GM23338 (cell line): ENCODE measurements around the gene MYCBP2. TPM values are rescaled to one million over a fixed set of nuclear protein-coding genes. Genes with fewer than 3 reads are reported as not detected.

Source experiments
- ATAC-seq: fragments of 200-7000 bp; cut with Tn5 transposase; 3 replicates; pipeline ENCODE4 v1.9.1; 2020
- DNase-seq: peaks from one replicate; pipeline ENCODE4 v3.0.0-alpha.2; 2015; ENCODE audit warnings: low spot score
- H2AFZ ChIP-seq: fragments of 200-600 bp; sonication (generic); 2 replicates; pipeline ENCODE4 v1.8.0; 2016; ENCODE audit warnings: antibody characterized with exemption, mild to moderate bottlenecking, moderate library complexity
- H3F3A ChIP-seq: fragments of 200-600 bp; sonication (generic); replicated peaks from 2 replicates; pipeline ENCODE4 v1.8.0; 2017; ENCODE audit warnings: antibody characterized with exemption, mixed run types, low read depth
- H3K27ac ChIP-seq: fragments of 200-600 bp; sonication (generic); 2 replicates; pipeline ENCODE4 v1.6.1; 2016; ENCODE audit warnings: low read depth
- H3K27me3 ChIP-seq: fragments of 200-600 bp; sonication (generic); 2 replicates; pipeline ENCODE4 v1.8.0; 2016; ENCODE audit warnings: mild to moderate bottlenecking, mixed run types, moderate library complexity; ENCODE audit not compliant: insufficient read depth
- H3K36me3 ChIP-seq: fragments of 200-600 bp; sonication (generic); 2 replicates; pipeline ENCODE4 v1.8.0; 2016; ENCODE audit warnings: mild to moderate bottlenecking; ENCODE audit not compliant: insufficient read depth
- H3K4me1 ChIP-seq: fragments of 200-600 bp; sonication (generic); 2 replicates; pipeline ENCODE4 v1.8.0; 2016; ENCODE audit warnings: mild to moderate bottlenecking, moderate library complexity; ENCODE audit not compliant: insufficient read depth
- H3K4me2 ChIP-seq: fragments of 200-600 bp; sonication (generic); 2 replicates; pipeline ENCODE4 v1.7.1; 2017; ENCODE audit warnings: mixed run types
- H3K4me3 ChIP-seq: fragments of 200-600 bp; sonication (generic); 2 replicates; pipeline ENCODE4 v1.6.1; 2016; ENCODE audit warnings: mixed run types
- H3K79me2 ChIP-seq: fragments of 200-600 bp; sonication (generic); replicated peaks from 2 replicates; pipeline ENCODE4 v1.8.0; 2017; ENCODE audit warnings: mild to moderate bottlenecking; ENCODE audit not compliant: insufficient read depth
- H3K9me2 ChIP-seq: fragments of 200-600 bp; sonication (generic); 2 replicates; pipeline ENCODE4 v1.8.0; 2017; ENCODE audit not compliant: insufficient read depth
- H4K20me1 ChIP-seq: fragments of 200-600 bp; sonication (generic); replicated peaks from 2 replicates; pipeline ENCODE4 v1.8.0; 2017; ENCODE audit warnings: mild to moderate bottlenecking; ENCODE audit not compliant: insufficient read depth
- H3K27ac Mint-ChIP-seq: 2 replicates; pipeline ENCODE4 v1.8.0; 2020; ENCODE audit warnings: inconsistent platforms, mild to moderate bottlenecking, moderate library complexity, mixed read lengths
- H3K27me3 Mint-ChIP-seq: 3 replicates; pipeline ENCODE4 v1.8.0; 2022; ENCODE audit warnings: low read depth, mild to moderate bottlenecking, moderate library complexity, mixed read lengths, inconsistent platforms; ENCODE audit not compliant: insufficient read depth, poor library complexity
- H3K36me3 Mint-ChIP-seq: 3 replicates; pipeline ENCODE4 v1.8.0; 2021; ENCODE audit warnings: low read depth, mild to moderate bottlenecking, inconsistent platforms, moderate library complexity, mixed read lengths
- H3K4me1 Mint-ChIP-seq: 3 replicates; pipeline ENCODE4 v1.8.0; 2020; ENCODE audit warnings: mild to moderate bottlenecking, inconsistent platforms, mixed read lengths
- H3K4me3 Mint-ChIP-seq: 3 replicates; pipeline ENCODE4 v1.8.0; 2021; ENCODE audit warnings: moderate library complexity, mild to moderate bottlenecking, inconsistent platforms, mixed read lengths
- H3K9me3 Mint-ChIP-seq: 3 replicates; pipeline ENCODE4 v1.8.0; 2020; ENCODE audit warnings: moderate library complexity, mild to moderate bottlenecking, inconsistent platforms, mixed read lengths
- CREB1 ChIP-seq: fragments of 250-450 bp; sonication (Bioruptor Pico); IDR thresholded peaks from 2 replicates; pipeline ENCODE4 v1.5.0; 2020; ENCODE audit warnings: low read depth, mild to moderate bottlenecking, moderate library complexity
- EZH2 ChIP-seq: fragments of 200-600 bp; sonication (generic); IDR thresholded peaks from one replicate; pipeline ENCODE4 v1.8.0; 2017; ENCODE audit warnings: antibody characterized with exemption, mild to moderate bottlenecking, low read depth; ENCODE audit not compliant: unreplicated experiment
- EZH2phosphoT487 ChIP-seq: fragments of 200-600 bp; sonication (generic); IDR thresholded peaks from one replicate; pipeline ENCODE4 v1.8.1; 2018; ENCODE audit warnings: antibody characterized with exemption; ENCODE audit not compliant: unreplicated experiment
- JUNB ChIP-seq: IDR thresholded peaks from one replicate; pipeline ENCODE4 v1.6.1; 2016; ENCODE audit warnings: antibody characterized with exemption; ENCODE audit not compliant: unreplicated experiment
- NANOG ChIP-seq: IDR thresholded peaks from 2 replicates; pipeline ENCODE4 v1.6.1; 2016; ENCODE audit warnings: antibody characterized with exemption, borderline replicate concordance
- POLR2AphosphoS5 ChIP-seq: IDR thresholded peaks from 2 replicates; pipeline ENCODE4 v1.6.1; 2016; ENCODE audit warnings: antibody characterized with exemption, low read depth
- REST ChIP-seq: IDR thresholded peaks from one replicate; pipeline ENCODE4 v1.6.1; 2018; ENCODE audit warnings: antibody characterized with exemption; ENCODE audit not compliant: unreplicated experiment
- STAT1 ChIP-seq: IDR thresholded peaks from one replicate; pipeline ENCODE4 v1.6.1; 2016; ENCODE audit warnings: antibody characterized with exemption; ENCODE audit not compliant: unreplicated experiment
- ZNF114 ChIP-seq: fragments of 250-450 bp; sonication (Bioruptor Pico); IDR thresholded peaks from 2 replicates; pipeline ENCODE4 v1.5.0; 2020; ENCODE audit warnings: mild to moderate bottlenecking, moderate library complexity
- ZNF331 ChIP-seq: fragments of 250-450 bp; sonication (Bioruptor Pico); IDR thresholded peaks from 2 replicates; pipeline ENCODE4 v1.5.0; 2020; ENCODE audit warnings: low read depth, mild to moderate bottlenecking, moderate library complexity
- polyA plus RNA-seq: library from polyadenylated mRNA; unstranded; fragments of >200 nt; fragmentation: Nextera tagmentation; extraction: Ambion mirVana; gene quantifications from 2 replicates; pipeline ENCODE4 v1.2.1, GENCODE V29; 2016
- total RNA-seq: library from RNA; depleted of rRNA; stranded (reverse); fragments of >200 nt; shearing (Covaris generic); gene quantifications from 2 replicates; pipeline ENCODE4 v1.2.3, GENCODE V29; 2014
- TF ChIP-seq, protein P1 (sequence below): IDR thresholded peaks from 2 replicates; pipeline ENCODE4 v1.6.1; 2016; ENCODE audit warnings: antibody characterized with exemption
- TF ChIP-seq, protein P2 (sequence below), 2 experiments: fragments of 200-600 bp in 1 of 2; sonication (generic) in 1 of 2; conservative IDR thresholded peaks; 2 replicates each; pipeline versions ENCODE4 v1.5.1 to v1.6.1; 2016 to 2017; ENCODE audit warnings: antibody characterized with exemption in 2 of 2, low read depth in 2 of 2, mild to moderate bottlenecking in 2 of 2, moderate library complexity in 1 of 2
- TF ChIP-seq, protein P3 (sequence below): fragments of 250-450 bp; sonication (Bioruptor Pico); IDR thresholded peaks from 2 replicates; pipeline ENCODE4 v1.5.0; 2020; ENCODE audit warnings: mild to moderate bottlenecking, moderate library complexity

The MYCBP2 gene
- total and polyA plus RNA-seq, 2 experiments from 2014 or later: 54.6 to 77.2 TPM

DNA sequence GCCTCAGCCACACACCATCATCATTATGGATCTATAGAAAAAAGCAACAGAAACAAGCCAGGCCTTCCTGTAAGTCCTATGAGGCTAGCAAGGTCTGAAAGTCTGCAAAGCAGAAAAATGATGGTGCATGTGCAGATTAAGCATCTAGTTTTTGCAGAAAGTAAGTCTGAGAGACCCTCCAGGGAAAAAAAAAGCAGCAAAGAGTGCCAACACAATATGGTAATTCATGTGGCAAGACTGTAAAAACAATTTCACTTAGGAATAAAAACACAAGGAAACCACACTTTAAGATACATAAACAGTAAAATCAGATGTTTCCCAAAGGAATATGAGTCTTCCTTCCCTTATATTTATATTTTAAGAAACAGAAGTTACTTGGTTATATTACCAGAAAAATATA lies 187.6 kb downstream of the MYCBP2 start:
- H3K4me1 Mint-ChIP-seq: peaks cover 3% of the 10 kb centered on the region; the same call in 1 of the 3 replicates
- peaks cover 3% of the 10 kb centered on the region for H3K36me3 Mint-ChIP-seq
- H3F3A ChIP-seq: no peaks in the 10 kb centered on the region
- no peaks in the 10 kb centered on the region; the same call in 1 of the 2 replicates for H3K36me3 ChIP-seq
- H3K27me3 Mint-ChIP-seq: peaks cover 5% of the 10 kb centered on the region
- no peaks in the 10 kb centered on the region for H3K9me3 Mint-ChIP-seq
- H3K4me3 ChIP-seq: no peak overlapping the region
- no peaks in the 10 kb centered on the region for H3K9me2 ChIP-seq
- no peak overlapping the region for H2AFZ ChIP-seq
- H3K27ac ChIP-seq: no peak overlapping the region
- ATAC-seq: no peak
- DNase-seq: no peak
- H3K4me1 ChIP-seq: no peaks in the 10 kb centered on the region; the same call in 1 of the 2 replicates
- no peaks in the 10 kb centered on the region for H3K27me3 ChIP-seq
- H3K79me2 ChIP-seq: no peaks in the 10 kb centered on the region
- H3K27ac Mint-ChIP-seq: no peak overlapping the region
- H3K4me2 ChIP-seq: no peak overlapping the region
- no peak overlapping the region for H3K4me3 Mint-ChIP-seq
- TF ChIP-seq EZH2: no peak
- TF ChIP-seq, protein P1, sequence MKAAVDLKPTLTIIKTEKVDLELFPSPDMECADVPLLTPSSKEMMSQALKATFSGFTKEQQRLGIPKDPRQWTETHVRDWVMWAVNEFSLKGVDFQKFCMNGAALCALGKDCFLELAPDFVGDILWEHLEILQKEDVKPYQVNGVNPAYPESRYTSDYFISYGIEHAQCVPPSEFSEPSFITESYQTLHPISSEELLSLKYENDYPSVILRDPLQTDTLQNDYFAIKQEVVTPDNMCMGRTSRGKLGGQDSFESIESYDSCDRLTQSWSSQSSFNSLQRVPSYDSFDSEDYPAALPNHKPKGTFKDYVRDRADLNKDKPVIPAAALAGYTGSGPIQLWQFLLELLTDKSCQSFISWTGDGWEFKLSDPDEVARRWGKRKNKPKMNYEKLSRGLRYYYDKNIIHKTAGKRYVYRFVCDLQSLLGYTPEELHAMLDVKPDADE: no peak
- TF ChIP-seq, protein P2, sequence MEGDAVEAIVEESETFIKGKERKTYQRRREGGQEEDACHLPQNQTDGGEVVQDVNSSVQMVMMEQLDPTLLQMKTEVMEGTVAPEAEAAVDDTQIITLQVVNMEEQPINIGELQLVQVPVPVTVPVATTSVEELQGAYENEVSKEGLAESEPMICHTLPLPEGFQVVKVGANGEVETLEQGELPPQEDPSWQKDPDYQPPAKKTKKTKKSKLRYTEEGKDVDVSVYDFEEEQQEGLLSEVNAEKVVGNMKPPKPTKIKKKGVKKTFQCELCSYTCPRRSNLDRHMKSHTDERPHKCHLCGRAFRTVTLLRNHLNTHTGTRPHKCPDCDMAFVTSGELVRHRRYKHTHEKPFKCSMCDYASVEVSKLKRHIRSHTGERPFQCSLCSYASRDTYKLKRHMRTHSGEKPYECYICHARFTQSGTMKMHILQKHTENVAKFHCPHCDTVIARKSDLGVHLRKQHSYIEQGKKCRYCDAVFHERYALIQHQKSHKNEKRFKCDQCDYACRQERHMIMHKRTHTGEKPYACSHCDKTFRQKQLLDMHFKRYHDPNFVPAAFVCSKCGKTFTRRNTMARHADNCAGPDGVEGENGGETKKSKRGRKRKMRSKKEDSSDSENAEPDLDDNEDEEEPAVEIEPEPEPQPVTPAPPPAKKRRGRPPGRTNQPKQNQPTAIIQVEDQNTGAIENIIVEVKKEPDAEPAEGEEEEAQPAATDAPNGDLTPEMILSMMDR (conservative IDR thresholded peaks at IDR 0.05; ENCODE audit: low read depth in 2 of 2): no peak
- no peak for TF ChIP-seq ZNF114 (CRISPR knock-in tag)
- no peak for TF ChIP-seq ZNF331 (CRISPR knock-in tag)
- no peak for TF ChIP-seq STAT1
- no peak for TF ChIP-seq REST
- TF ChIP-seq JUNB: no peak
- no peak for TF ChIP-seq CREB1 (CRISPR knock-in tag)
- TF ChIP-seq, protein P3, sequence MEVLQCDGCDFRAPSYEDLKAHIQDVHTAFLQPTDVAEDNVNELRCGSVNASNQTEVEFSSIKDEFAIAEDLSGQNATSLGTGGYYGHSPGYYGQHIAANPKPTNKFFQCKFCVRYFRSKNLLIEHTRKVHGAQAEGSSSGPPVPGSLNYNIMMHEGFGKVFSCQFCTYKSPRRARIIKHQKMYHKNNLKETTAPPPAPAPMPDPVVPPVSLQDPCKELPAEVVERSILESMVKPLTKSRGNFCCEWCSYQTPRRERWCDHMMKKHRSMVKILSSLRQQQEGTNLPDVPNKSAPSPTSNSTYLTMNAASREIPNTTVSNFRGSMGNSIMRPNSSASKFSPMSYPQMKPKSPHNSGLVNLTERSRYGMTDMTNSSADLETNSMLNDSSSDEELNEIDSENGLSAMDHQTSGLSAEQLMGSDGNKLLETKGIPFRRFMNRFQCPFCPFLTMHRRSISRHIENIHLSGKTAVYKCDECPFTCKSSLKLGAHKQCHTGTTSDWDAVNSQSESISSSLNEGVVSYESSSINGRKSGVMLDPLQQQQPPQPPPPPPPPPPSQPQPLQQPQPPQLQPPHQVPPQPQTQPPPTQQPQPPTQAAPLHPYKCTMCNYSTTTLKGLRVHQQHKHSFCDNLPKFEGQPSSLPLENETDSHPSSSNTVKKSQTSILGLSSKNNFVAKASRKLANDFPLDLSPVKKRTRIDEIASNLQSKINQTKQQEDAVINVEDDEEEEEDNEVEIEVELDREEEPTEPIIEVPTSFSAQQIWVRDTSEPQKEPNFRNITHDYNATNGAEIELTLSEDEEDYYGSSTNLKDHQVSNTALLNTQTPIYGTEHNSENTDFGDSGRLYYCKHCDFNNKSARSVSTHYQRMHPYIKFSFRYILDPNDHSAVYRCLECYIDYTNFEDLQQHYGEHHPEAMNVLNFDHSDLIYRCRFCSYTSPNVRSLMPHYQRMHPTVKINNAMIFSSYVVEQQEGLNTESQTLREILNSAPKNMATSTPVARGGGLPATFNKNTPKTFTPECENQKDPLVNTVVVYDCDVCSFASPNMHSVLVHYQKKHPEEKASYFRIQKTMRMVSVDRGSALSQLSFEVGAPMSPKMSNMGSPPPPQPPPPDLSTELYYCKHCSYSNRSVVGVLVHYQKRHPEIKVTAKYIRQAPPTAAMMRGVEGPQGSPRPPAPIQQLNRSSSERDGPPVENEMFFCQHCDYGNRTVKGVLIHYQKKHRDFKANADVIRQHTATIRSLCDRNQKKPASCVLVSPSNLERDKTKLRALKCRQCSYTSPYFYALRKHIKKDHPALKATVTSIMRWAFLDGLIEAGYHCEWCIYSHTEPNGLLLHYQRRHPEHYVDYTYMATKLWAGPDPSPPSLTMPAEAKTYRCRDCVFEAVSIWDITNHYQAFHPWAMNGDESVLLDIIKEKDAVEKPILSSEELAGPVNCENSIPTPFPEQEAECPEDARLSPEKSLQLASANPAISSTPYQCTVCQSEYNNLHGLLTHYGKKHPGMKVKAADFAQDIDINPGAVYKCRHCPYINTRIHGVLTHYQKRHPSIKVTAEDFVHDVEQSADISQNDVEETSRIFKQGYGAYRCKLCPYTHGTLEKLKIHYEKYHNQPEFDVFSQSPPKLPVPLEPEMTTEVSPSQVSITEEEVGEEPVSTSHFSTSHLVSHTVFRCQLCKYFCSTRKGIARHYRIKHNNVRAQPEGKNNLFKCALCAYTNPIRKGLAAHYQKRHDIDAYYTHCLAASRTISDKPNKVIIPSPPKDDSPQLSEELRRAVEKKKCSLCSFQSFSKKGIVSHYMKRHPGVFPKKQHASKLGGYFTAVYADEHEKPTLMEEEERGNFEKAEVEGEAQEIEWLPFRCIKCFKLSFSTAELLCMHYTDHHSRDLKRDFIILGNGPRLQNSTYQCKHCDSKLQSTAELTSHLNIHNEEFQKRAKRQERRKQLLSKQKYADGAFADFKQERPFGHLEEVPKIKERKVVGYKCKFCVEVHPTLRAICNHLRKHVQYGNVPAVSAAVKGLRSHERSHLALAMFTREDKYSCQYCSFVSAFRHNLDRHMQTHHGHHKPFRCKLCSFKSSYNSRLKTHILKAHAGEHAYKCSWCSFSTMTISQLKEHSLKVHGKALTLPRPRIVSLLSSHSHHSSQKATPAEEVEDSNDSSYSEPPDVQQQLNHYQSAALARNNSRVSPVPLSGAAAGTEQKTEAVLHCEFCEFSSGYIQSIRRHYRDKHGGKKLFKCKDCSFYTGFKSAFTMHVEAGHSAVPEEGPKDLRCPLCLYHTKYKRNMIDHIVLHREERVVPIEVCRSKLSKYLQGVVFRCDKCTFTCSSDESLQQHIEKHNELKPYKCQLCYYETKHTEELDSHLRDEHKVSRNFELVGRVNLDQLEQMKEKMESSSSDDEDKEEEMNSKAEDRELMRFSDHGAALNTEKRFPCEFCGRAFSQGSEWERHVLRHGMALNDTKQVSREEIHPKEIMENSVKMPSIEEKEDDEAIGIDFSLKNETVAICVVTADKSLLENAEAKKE (CRISPR knock-in tag): no peak
- no peak for TF ChIP-seq POLR2AphosphoS5
- TF ChIP-seq NANOG: no peak
- TF ChIP-seq EZH2phosphoT487: no peak
- no peaks in the 10 kb centered on the region for H4K20me1 ChIP-seq
